Colonic mucosa (tissue), 4 donors: ENCODE data around the gene CREB3L1. TPM values are rescaled to one million over a fixed set of nuclear protein-coding genes. Genes with fewer than 3 reads are reported as not detected.
A peak's percentile ranks its signal among the peaks of the same experiment; 100 is the strongest.

Source experiments
- DNase-seq: peaks from one replicate; pipeline ENCODE4 v3.0.0-alpha.2; 2020
- H3K27ac ChIP-seq: fragments of 200-600 bp; one replicate; pipeline ENCODE4 v1.8.0; 2021
- H3K27me3 ChIP-seq: fragments of 200-600 bp; one replicate; pipeline ENCODE4 v1.8.0; 2021
- H3K36me3 ChIP-seq: fragments of 200-600 bp; one replicate; pipeline ENCODE4 v1.8.0; 2021
- H3K4me1 ChIP-seq: fragments of 200-600 bp; one replicate; pipeline ENCODE4 v1.8.0; 2021; ENCODE audit warnings: mild to moderate bottlenecking
- H3K4me3 ChIP-seq: fragments of 200-600 bp; one replicate; pipeline ENCODE4 v1.8.0; 2021
- H3K9ac ChIP-seq, 2 donors: one replicate each; pipeline ENCODE4 v1.7.0; 2013; ENCODE audit warnings: control low read depth in 2 of 2, low read depth in 2 of 2, low read length in 2 of 2
- H3K9me3 ChIP-seq: fragments of 200-600 bp; one replicate; pipeline ENCODE4 v1.8.0; 2021
- CTCF ChIP-seq: fragments of 200-600 bp; IDR thresholded peaks from one replicate; pipeline ENCODE4 v1.8.0; 2022; ENCODE audit warnings: antibody characterized with exemption, mild to moderate bottlenecking
- intact Hi-C: fragments of 100-400 bp; cut with DNase I; formaldehyde crosslinking; loops from one replicate; pipeline ENCODE4 v1.14.1; 2022
- total RNA-seq, 2 donors: library from RNA; stranded (reverse); fragmentation: NEBNext Ultra II Directional in 1 of 2; extraction: Animal tissue kit (Norgen Biotek cat#: 25700) in 1 of 2; gene quantifications; one replicate each; pipeline ENCODE4 v1.2.1, GENCODE V29; 2021
- donor health status: healthy.
- donor health status: DM: no; HTN: no; CAD: no.
- donor health status: DM: no; HTN: no; CAD: no.

Gene CREB3L1
- total RNA-seq, 2 donors from 2014 or later = 143 to 150 TPM

DNA sequence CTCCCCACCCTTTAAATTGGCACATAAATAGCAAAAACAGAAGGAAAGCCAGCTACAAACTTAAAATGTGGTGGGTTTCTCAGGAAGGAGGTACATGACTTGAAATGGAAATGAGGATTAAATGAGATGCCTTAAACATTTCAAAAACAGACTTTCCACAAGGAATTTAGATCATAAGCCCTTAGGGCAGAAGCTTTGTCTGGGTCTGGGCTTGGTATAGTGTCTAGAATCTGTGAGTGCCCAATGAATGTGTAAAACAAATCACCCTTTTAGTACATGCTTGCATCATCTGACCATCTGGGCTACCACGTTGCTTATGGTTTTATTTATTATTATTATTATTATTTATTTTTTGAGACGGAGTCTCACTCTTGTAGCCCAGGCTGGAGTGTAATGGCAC is 37.1 kb upstream of the CREB3L1 start:
- Histone ChIP-seq H3K9ac (no peak overlapping the region), H3K4me3 (no peak overlapping the region), H3K27ac (no peak overlapping the region), H3K27me3 (peaks cover 11% of the 10 kb centered on the region), H3K36me3 (no peaks in the 10 kb centered on the region), H3K9me3 (no peaks in the 10 kb centered on the region), H3K4me1 (peaks cover 16% of the 10 kb centered on the region)
- no peak for TF ChIP-seq CTCF
- intact Hi-C loops = loop anchor here (5.0 to 10.0 kb wide), 2 partner anchors 67 to 294 kb away; no protein-coding TSS in a partner anchor
- DNase-seq = no peak

- intact Hi-C loops = loop anchor here (5.0 to 10.0 kb wide), 2 partner anchors 66 to 294 kb away; no protein-coding TSS in a partner anchor
- Histone ChIP-seq H3K4me1 (peaks cover 16% of the 10 kb centered on the region), H3K36me3 (no peaks in the 10 kb centered on the region), H3K4me3 (no peak overlapping the region), H3K9me3 (no peaks in the 10 kb centered on the region), H3K9ac (no peak overlapping the region), H3K27ac (no peak overlapping the region), H3K27me3 (peaks cover 11% of the 10 kb centered on the region)
- TF ChIP-seq CTCF = no peak
- DNase-seq = no peak
Observed at GRCh38 chr11:46240861-46241260, 36.6 kb upstream of the CREB3L1 start.

GRCh38 chr11:46242041-46242951 is 35.2 kb upstream of the CREB3L1 start:
- H3K27ac ChIP-seq = peak overlapping the region; percentile 77
- H3K27me3 ChIP-seq = peaks cover 10% of the 10 kb centered on the region
- H3K4me1 ChIP-seq = peaks cover 14% of the 10 kb centered on the region
- peak overlapping the region in 1 of 2 donors; percentile 82 for H3K9ac ChIP-seq
- H3K36me3 ChIP-seq = no peaks in the 10 kb centered on the region
- TF ChIP-seq CTCF = no peak
- no peaks in the 10 kb centered on the region for H3K9me3 ChIP-seq
- peak overlapping the region; percentile 40 for H3K4me3 ChIP-seq
- no peak for DNase-seq
- intact Hi-C loops = loop anchor here (5.0 to 10.0 kb wide), 2 partner anchors 65 to 293 kb away; no protein-coding TSS in a partner anchor

GRCh38 chr11:46242952-46243795 is 34.3 kb upstream of the CREB3L1 start:
- peaks cover 10% of the 10 kb centered on the region for H3K4me1 ChIP-seq
- TF ChIP-seq CTCF = no peak
- H3K9me3 ChIP-seq = no peaks in the 10 kb centered on the region
- H3K36me3 ChIP-seq = no peaks in the 10 kb centered on the region
- peaks cover under 1% of the 10 kb centered on the region for H3K27me3 ChIP-seq
- intact Hi-C loops = loop anchor here (5.0 to 10.0 kb wide), 2 partner anchors 64 to 292 kb away; no protein-coding TSS in a partner anchor
- H3K4me3 ChIP-seq = peak overlapping the region; percentile 40
- peak; percentile 95 for DNase-seq
- H3K9ac ChIP-seq = peak overlapping the region; percentile 66 to 82
- peak overlapping the region; percentile 77 for H3K27ac ChIP-seq

DNA sequence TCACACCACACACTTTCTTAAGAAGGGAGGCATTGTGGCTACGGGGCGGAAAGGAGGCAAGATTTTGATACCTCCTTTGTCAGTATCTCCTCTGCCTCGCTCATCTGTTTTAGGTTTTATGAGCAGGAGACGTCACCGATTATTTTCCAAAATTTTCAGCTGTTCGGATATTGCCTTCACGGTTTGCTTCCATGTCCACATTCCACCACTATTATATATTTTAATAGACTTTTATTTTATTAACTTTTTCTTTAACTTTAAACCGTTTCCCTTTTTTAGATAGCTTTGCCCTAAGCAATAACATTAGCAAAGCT is 33.7 kb upstream of the CREB3L1 start:
- Histone ChIP-seq H3K4me1 (peaks cover 6% of the 10 kb centered on the region), H3K9ac (peak overlapping the region; percentile 66 to 82), H3K27ac (peak overlapping the region; percentile 77), H3K9me3 (no peaks in the 10 kb centered on the region), H3K36me3 (no peaks in the 10 kb centered on the region), H3K27me3 (no peaks in the 10 kb centered on the region), H3K4me3 (peak overlapping the region; percentile 40)
- intact Hi-C loops = loop anchor here (5.0 to 10.0 kb wide), 2 partner anchors 64 to 291 kb away; no protein-coding TSS in a partner anchor
- TF ChIP-seq CTCF = no peak
- DNase-seq = no peak
